Osteoblast (primary cell): ENCODE results near the gene MGMT. TPM values are rescaled to one million over a fixed set of nuclear protein-coding genes. Genes with fewer than 3 reads are reported as not detected.

Source experiments
- DNase-seq: peaks from one replicate; pipeline ENCODE4 v3.0.0; 2011; ENCODE audit warnings: low spot score, mixed read lengths; ENCODE audit not compliant: insufficient read length; ENCODE audit errors: missing footprints
- H2AFZ ChIP-seq: 2 replicates; pipeline ENCODE4 v1.6.0; 2011; ENCODE audit warnings: mild to moderate bottlenecking, low read length
- H3K27ac ChIP-seq: 2 replicates; pipeline ENCODE4 v1.5.1; 2011; ENCODE audit warnings: mild to moderate bottlenecking, low read depth, low read length, moderate library complexity
- H3K27me3 ChIP-seq: 2 replicates; pipeline ENCODE4 v1.6.0; 2012; ENCODE audit warnings: mild to moderate bottlenecking, control low read depth, inconsistent platforms, low read length, moderate library complexity; ENCODE audit not compliant: insufficient read depth
- H3K36me3 ChIP-seq: 2 replicates; pipeline ENCODE4 v1.5.1; 2011; ENCODE audit warnings: mild to moderate bottlenecking, low read length, control low read depth, moderate library complexity; ENCODE audit not compliant: insufficient read depth
- H3K4me1 ChIP-seq: 2 replicates; pipeline ENCODE4 v1.5.1; 2011; ENCODE audit warnings: mild to moderate bottlenecking, low read length, control low read depth, moderate library complexity; ENCODE audit not compliant: insufficient read depth
- H3K4me2 ChIP-seq: 2 replicates; pipeline ENCODE4 v1.6.0; 2011; ENCODE audit warnings: mild to moderate bottlenecking, low read length; ENCODE audit not compliant: insufficient read depth
- H3K4me3 ChIP-seq: fragments of 200-600 bp; sonication (generic); 3 replicates; pipeline ENCODE4 v1.5.1; 2012; ENCODE audit warnings: mild to moderate bottlenecking, low read length, inconsistent platforms; ENCODE audit not compliant: insufficient read depth
- H3K79me2 ChIP-seq: 2 replicates; pipeline ENCODE4 v1.6.0; 2012; ENCODE audit warnings: mild to moderate bottlenecking, low read length, control low read depth, inconsistent platforms; ENCODE audit not compliant: insufficient read depth
- H3K9me3 ChIP-seq: 2 replicates; pipeline ENCODE4 v1.5.1; 2011; ENCODE audit warnings: low read depth, low read length, control low read depth
- H4K20me1 ChIP-seq: 2 replicates; pipeline ENCODE4 v1.6.0; 2012; ENCODE audit warnings: mild to moderate bottlenecking, low read length, control low read depth; ENCODE audit not compliant: insufficient read depth
- total RNA-seq: library from RNA; depleted of rRNA; stranded (reverse); fragments of >200 nt; gene quantifications from 2 replicates; pipeline ENCODE4 v1.2.3, GENCODE V29; 2012
- TF ChIP-seq, protein P1 (sequence below): IDR thresholded peaks from 2 replicates; pipeline ENCODE4 v1.5.1; 2011; ENCODE audit warnings: mild to moderate bottlenecking, low read depth, low read length, moderate library complexity; ENCODE audit errors: extremely low read depth

The MGMT gene
- total RNA-seq, 1 donor: 21.0 TPM

DNA sequence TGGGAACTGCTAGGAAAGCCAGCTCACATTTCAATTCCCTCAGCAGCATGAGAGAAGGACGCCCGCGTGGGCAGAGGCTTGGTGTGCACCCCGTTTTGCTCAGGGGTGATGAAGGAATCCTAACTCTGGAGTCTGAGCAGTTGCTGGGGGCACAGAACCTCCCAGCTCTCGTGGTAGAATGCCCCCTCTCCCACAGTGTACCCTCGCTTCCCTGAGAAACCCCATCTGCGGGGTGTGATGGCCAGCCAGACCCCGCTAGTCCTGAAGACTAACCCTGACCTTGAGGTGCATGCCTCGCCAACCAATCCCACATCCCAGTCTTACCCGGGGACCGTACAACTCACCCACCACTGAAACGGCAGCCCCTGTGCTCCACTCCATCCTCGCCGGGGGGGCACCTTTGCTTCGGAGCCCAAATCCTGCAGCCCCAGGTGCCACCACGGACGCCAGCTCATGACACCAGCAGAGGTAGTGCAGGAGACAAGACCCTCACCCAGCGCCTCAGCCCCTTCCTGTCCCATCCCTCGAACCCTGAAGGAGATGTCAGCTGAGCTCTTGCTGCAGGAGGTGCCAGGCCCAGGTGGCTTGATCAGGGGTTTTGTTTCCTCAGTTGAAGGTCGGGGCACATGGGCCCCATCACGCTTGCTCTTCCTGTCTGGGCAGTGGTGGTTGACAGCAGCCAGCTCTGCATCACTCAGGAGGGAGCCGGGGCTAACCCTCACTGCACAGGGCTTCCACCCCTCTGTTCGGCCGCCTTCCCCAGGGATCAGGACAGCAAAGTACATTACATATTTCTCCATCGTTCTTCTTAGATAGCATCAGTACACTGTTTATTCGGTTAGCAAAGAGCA, 236.5 kb downstream of the MGMT start:
- no peak overlapping the region for H3K4me2 ChIP-seq
- H4K20me1 ChIP-seq: peaks cover 7% of the 10 kb centered on the region
- H3K9me3 ChIP-seq: no peaks in the 10 kb centered on the region
- no peaks in the 10 kb centered on the region for H3K27me3 ChIP-seq
- TF ChIP-seq, protein P1, sequence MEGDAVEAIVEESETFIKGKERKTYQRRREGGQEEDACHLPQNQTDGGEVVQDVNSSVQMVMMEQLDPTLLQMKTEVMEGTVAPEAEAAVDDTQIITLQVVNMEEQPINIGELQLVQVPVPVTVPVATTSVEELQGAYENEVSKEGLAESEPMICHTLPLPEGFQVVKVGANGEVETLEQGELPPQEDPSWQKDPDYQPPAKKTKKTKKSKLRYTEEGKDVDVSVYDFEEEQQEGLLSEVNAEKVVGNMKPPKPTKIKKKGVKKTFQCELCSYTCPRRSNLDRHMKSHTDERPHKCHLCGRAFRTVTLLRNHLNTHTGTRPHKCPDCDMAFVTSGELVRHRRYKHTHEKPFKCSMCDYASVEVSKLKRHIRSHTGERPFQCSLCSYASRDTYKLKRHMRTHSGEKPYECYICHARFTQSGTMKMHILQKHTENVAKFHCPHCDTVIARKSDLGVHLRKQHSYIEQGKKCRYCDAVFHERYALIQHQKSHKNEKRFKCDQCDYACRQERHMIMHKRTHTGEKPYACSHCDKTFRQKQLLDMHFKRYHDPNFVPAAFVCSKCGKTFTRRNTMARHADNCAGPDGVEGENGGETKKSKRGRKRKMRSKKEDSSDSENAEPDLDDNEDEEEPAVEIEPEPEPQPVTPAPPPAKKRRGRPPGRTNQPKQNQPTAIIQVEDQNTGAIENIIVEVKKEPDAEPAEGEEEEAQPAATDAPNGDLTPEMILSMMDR: no peak
- H3K4me3 ChIP-seq: no peak overlapping the region
- H3K4me1 ChIP-seq: peaks cover 19% of the 10 kb centered on the region
- H3K27ac ChIP-seq: no peak overlapping the region
- peak; percentile 56 for DNase-seq
- no peak overlapping the region for H2AFZ ChIP-seq
- H3K36me3 ChIP-seq: no peaks in the 10 kb centered on the region
- H3K79me2 ChIP-seq: no peaks in the 10 kb centered on the region

DNA sequence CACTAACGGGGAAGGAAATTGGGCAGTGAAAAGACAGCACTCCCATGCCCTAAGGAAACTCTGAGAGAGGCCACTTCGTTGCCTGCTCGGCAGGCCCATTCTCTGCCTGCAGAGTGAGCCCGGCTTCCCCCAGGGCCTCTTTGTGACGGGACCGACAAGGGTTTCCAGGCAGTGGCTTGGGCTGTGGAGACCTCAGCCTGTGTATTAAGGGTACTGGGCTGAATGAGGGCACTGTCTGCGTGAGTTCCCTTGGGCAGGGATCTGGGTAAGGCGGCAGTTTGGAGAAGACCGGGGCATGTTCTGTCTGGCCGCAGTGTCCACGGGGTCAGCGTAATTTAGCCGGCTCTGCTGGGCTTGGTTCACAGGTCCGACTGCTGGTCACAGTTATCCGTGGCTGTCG, 237.2 kb downstream of the MGMT start:
- Histone ChIP-seq H3K27ac (no peak overlapping the region), H3K4me3 (no peak overlapping the region), H3K27me3 (no peaks in the 10 kb centered on the region), H3K36me3 (no peaks in the 10 kb centered on the region), H4K20me1 (peaks cover 7% of the 10 kb centered on the region), H3K4me2 (no peak overlapping the region), H2AFZ (no peak overlapping the region), H3K4me1 (peaks cover 19% of the 10 kb centered on the region), H3K9me3 (no peaks in the 10 kb centered on the region), H3K79me2 (no peaks in the 10 kb centered on the region)
- TF ChIP-seq, protein P1: no peak
- no peak for DNase-seq

DNA sequence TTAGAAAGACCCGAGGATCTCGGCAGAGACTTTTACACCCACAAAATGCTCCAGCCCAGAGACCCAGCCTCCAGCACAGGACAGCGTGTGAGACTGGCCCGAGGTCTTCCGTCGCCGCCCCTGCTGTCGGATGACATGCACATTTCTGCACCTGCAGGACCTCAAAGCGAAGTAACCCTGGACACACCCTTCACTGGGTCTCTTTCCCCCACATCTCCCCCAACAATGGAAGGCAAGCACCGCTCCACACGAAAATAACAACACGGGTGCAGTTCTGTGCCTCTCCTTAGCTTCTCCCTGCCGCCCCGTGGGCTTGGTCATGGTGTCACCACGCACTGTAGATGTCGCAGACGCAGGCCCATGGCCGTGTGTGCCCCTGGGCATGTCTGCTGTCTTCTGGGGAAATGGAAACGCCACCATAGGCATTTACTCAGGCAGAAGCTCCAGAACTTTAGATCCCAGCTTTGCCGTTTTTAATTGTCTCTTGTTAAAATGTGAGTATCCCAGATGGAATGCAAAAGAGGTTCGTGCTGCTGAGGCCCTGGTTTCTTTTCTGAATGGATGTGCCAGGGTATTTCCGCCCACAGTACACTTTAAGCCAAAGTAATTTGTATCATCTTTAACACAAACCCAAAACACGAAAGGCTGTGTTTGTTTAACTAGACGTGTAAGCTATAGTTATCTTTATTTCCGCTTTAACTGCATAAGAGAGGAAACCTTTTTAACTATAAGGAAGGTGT, 237.9 kb downstream of the MGMT start:
- TF ChIP-seq, protein P1: no peak
- H3K4me3 ChIP-seq: no peak overlapping the region
- H4K20me1 ChIP-seq: peaks cover 8% of the 10 kb centered on the region
- DNase-seq: peak; percentile 97
- peaks cover 19% of the 10 kb centered on the region for H3K4me1 ChIP-seq
- no peak overlapping the region for H2AFZ ChIP-seq
- H3K9me3 ChIP-seq: no peaks in the 10 kb centered on the region
- no peaks in the 10 kb centered on the region for H3K36me3 ChIP-seq
- H3K4me2 ChIP-seq: peak overlapping the region; percentile 8
- no peaks in the 10 kb centered on the region for H3K27me3 ChIP-seq
- no peak overlapping the region for H3K27ac ChIP-seq
- no peaks in the 10 kb centered on the region for H3K79me2 ChIP-seq

DNA sequence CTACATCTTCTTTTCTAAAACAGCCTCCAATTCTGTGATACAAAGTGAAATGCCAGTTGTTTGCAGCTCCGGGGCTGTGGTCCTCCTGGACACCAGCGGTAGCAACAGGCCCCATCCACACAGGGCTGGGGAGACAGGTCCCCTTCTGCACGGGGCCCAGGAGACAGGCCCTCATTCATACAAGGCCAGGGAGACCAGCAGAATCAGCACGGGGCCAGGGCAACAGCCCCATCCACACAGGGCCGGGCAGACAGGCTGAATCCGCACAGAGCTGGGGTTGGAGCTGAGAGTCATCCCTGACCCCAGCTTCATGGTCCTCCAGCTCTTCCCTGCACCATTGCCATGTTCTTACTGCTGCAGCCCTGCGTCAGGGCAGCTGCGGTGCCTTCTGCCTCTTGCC, 238.6 kb downstream of the MGMT start:
- H4K20me1 ChIP-seq: peaks cover 11% of the 10 kb centered on the region
- H3K27me3 ChIP-seq: no peaks in the 10 kb centered on the region
- H2AFZ ChIP-seq: no peak overlapping the region
- H3K4me1 ChIP-seq: peaks cover 19% of the 10 kb centered on the region
- TF ChIP-seq, protein P1: no peak
- no peak for DNase-seq
- no peaks in the 10 kb centered on the region for H3K79me2 ChIP-seq
- no peak overlapping the region for H3K4me2 ChIP-seq
- H3K9me3 ChIP-seq: no peaks in the 10 kb centered on the region
- H3K36me3 ChIP-seq: no peaks in the 10 kb centered on the region
- H3K4me3 ChIP-seq: no peak overlapping the region
- H3K27ac ChIP-seq: no peak overlapping the region
